ENCODE data around the gene N4BP2. TPM values are rescaled to one million over a fixed set of nuclear protein-coding genes. Genes with fewer than 3 reads are reported as not detected.
"Not testable (repeated sequence)": the region's sequence is repeated elsewhere in the genome, so short reads cannot be mapped to it uniquely, and the experiment has no call there.

N4BP2 gene
- total and polyA plus RNA-seq, 4 experiments from 2014 or later = 14.5 to 16.7 (median 14.9) TPM

GRCh38 chr4:40144716-40145115 is 88.1 kb downstream of the N4BP2 start:
- Histone ChIP-seq H3K9me3 (ENCODE audit: control insufficient read depth in 1 of 2, low read length in 2 of 2) (no peaks in the 10 kb centered on the region), H3K4me3 (ENCODE audit: low read length in 2 of 2) (no peak overlapping the region), H3K36me3 (ENCODE audit: insufficient read depth, low read length) (peaks cover 3% of the 10 kb centered on the region), H3K27ac (ENCODE audit: low read depth, low read length) (no peak overlapping the region), H3K27me3 (ENCODE audit: insufficient read depth, low read length) (no peaks in the 10 kb centered on the region), H3K4me1 (ENCODE audit: insufficient read depth, low read length) (no peaks in the 10 kb centered on the region)
- CTCF ChIA-PET (ENCODE audit: partially characterized antibody) = interaction anchor here (0.7 to 3.9 kb wide), 4 partner anchors 163 to 181 kb away, joined by 3 to 24 read pairs (median 6); no protein-coding TSS in a partner anchor
- DNase-seq = no peak
- Mint-ChIP-seq H3K4me1 (peaks cover 0 to 4% (median 1%) of the 10 kb centered on the region in 4 donors), H3K27me3 (no peaks in the 10 kb centered on the region), H3K9me3 (peaks cover 0 to under 1% (median 0%) of the 10 kb centered on the region in 8 donors), H3K36me3 (peaks cover 26 to 27% of the 10 kb centered on the region in 2 donors), H3K27ac (peak overlapping the region in 1 of 7 donors; percentile 17), H3K4me3 (no peak overlapping the region)
- intact Hi-C loops (cut with micrococcal nuclease) = no loop called here
- POLR2A ChIA-PET (ENCODE audit: partially characterized antibody) = no interaction called here

- H3K4me1 Mint-ChIP-seq = peaks cover 12 to 23% (median 15%) of the 10 kb centered on the region in 4 donors
- POLR2A ChIA-PET (ENCODE audit: partially characterized antibody); H3K9me3 ChIP-seq (ENCODE audit: control insufficient read depth in 1 of 2, low read length in 2 of 2); CTCF ChIA-PET (ENCODE audit: partially characterized antibody); H3K4me3 ChIP-seq (ENCODE audit: low read length in 2 of 2); H3K27ac ChIP-seq (ENCODE audit: low read depth, low read length); intact Hi-C loops (cut with micrococcal nuclease); H3K4me1 ChIP-seq (ENCODE audit: insufficient read depth, low read length); H3K27me3 Mint-ChIP-seq; H3K9me3 Mint-ChIP-seq; H3K36me3 ChIP-seq (ENCODE audit: insufficient read depth, low read length); H3K27me3 ChIP-seq (ENCODE audit: insufficient read depth, low read length); DNase-seq; H3K27ac Mint-ChIP-seq; H3K4me3 Mint-ChIP-seq: not testable (repeated sequence)
- peaks cover 27 to 28% of the 10 kb centered on the region in 2 donors for H3K36me3 Mint-ChIP-seq
Observed at GRCh38 chr4:40147490-40147889, 90.8 kb downstream of the N4BP2 start.

DNA sequence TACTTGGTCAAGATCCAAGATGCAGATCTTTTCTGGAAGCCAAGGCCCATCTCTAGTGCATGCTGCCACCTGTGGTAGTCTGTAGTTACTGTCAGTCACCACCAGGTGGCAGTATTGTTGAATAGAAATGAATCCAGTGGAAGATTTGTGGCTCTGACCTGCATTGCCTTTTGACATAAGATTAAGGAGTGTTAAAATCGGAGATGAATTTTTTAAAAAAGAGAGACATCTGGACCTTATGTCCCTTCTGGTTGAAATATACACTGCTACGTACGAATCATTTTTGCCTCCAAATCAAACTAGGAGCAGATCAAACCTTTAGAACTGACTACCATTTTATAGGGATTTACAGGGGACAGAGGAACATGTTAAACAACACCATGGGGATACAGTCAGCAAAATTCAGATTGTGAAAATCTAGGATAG is 93.3 kb downstream of the N4BP2 start:
- Histone ChIP-seq H3K27me3 (ENCODE audit: insufficient read depth, low read length) (no peaks in the 10 kb centered on the region), H3K4me3 (ENCODE audit: low read length in 2 of 2) (no peak overlapping the region), H3K4me1 (ENCODE audit: insufficient read depth, low read length) (peaks cover 22% of the 10 kb centered on the region), H3K27ac (ENCODE audit: low read depth, low read length) (no peak overlapping the region), H3K9me3 (ENCODE audit: control insufficient read depth in 1 of 2, low read length in 2 of 2) (no peaks in the 10 kb centered on the region), H3K36me3 (ENCODE audit: insufficient read depth, low read length) (no peaks in the 10 kb centered on the region)
- peaks cover 20 to 34% (median 25%) of the 10 kb centered on the region in 4 donors for H3K4me1 Mint-ChIP-seq
- H3K27ac Mint-ChIP-seq = peak overlapping the region; percentile 27 to 91 (median 77)
- CTCF ChIA-PET (ENCODE audit: partially characterized antibody) = interaction anchor here (0.6 to 7.7 kb wide), 30 partner anchors 9 to 401 kb away, joined by 3 to 153 read pairs (median 4); partner anchors contain the start of gene N4BP2
- intact Hi-C loops (cut with micrococcal nuclease) = loop anchor here (1.0 to 5.0 kb wide), 8 partner anchors 47 to 401 kb away; partner anchors contain the start of genes N4BP2 and RHOH
- H3K4me3 Mint-ChIP-seq = peak overlapping the region in 2 of 8 donors; percentile 44 to 65
- peaks cover 15 to 22% of the 10 kb centered on the region in 2 donors for H3K36me3 Mint-ChIP-seq
- H3K9me3 Mint-ChIP-seq = peaks cover 2 to 6% (median 4%) of the 10 kb centered on the region in 8 donors
- DNase-seq = peak; percentile 75 to 81 (median 77)
- H3K27me3 Mint-ChIP-seq = no peaks in the 10 kb centered on the region
- POLR2A ChIA-PET (ENCODE audit: partially characterized antibody) = interaction anchor here (0.8 to 4.2 kb wide), 6 partner anchors 46 to 175 kb away, joined by 3 to 45 read pairs (median 4); partner anchors contain the start of gene RHOH

- H3K9me3 Mint-ChIP-seq = peaks cover 2 to 6% (median 4%) of the 10 kb centered on the region in 8 donors
- DNase-seq = no peak
- no peaks in the 10 kb centered on the region for H3K27me3 Mint-ChIP-seq
- intact Hi-C loops (cut with micrococcal nuclease) = loop anchor here (1.0 to 5.0 kb wide), 8 partner anchors 46 to 400 kb away; partner anchors contain the start of genes N4BP2 and RHOH
- CTCF ChIA-PET (ENCODE audit: partially characterized antibody) = interaction anchor here (0.8 to 7.7 kb wide), 19 partner anchors 43 to 175 kb away, joined by 3 to 153 read pairs (median 7); partner anchors contain the start of gene N4BP2
- peaks cover 20 to 34% (median 25%) of the 10 kb centered on the region in 4 donors for H3K4me1 Mint-ChIP-seq
- peaks cover 22% of the 10 kb centered on the region for H3K4me1 ChIP-seq (ENCODE audit: insufficient read depth, low read length)
- no peaks in the 10 kb centered on the region for H3K36me3 ChIP-seq (ENCODE audit: insufficient read depth, low read length)
- H3K9me3 ChIP-seq (ENCODE audit: control insufficient read depth in 1 of 2, low read length in 2 of 2) = no peaks in the 10 kb centered on the region
- H3K27me3 ChIP-seq (ENCODE audit: insufficient read depth, low read length) = no peaks in the 10 kb centered on the region
- H3K27ac Mint-ChIP-seq = peak overlapping the region; percentile 27 to 77 (median 52)
- peaks cover 12 to 21% of the 10 kb centered on the region in 2 donors for H3K36me3 Mint-ChIP-seq
- H3K4me3 Mint-ChIP-seq = no peak overlapping the region
- POLR2A ChIA-PET (ENCODE audit: partially characterized antibody) = interaction anchor here (1.0 to 4.2 kb wide), 10 partner anchors 41 to 174 kb away, joined by 3 to 45 read pairs (median 10); partner anchors contain the start of gene RHOH
- H3K4me3 ChIP-seq (ENCODE audit: low read length in 2 of 2) = no peak overlapping the region
- H3K27ac ChIP-seq (ENCODE audit: low read depth, low read length) = no peak overlapping the region
Observed at GRCh38 chr4:40150932-40151331, 94.3 kb downstream of the N4BP2 start.

GRCh38 chr4:40152637-40153036 is 96.0 kb downstream of the N4BP2 start:
- ChIA-PET POLR2A (ENCODE audit: partially characterized antibody) (interaction anchor here (0.8 to 4.2 kb wide), 17 partner anchors 34 to 173 kb away, joined by 3 to 45 read pairs (median 5); partner anchors contain the start of gene RHOH), CTCF (ENCODE audit: partially characterized antibody) (interaction anchor here (0.7 to 7.7 kb wide), 18 partner anchors 19 to 173 kb away, joined by 3 to 153 read pairs (median 7); partner anchors contain the start of gene N4BP2)
- Histone ChIP-seq H3K27me3 (ENCODE audit: insufficient read depth, low read length) (no peaks in the 10 kb centered on the region), H3K4me3 (ENCODE audit: low read length in 2 of 2) (no peak overlapping the region), H3K27ac (ENCODE audit: low read depth, low read length) (peak overlapping the region; percentile 19), H3K9me3 (ENCODE audit: control insufficient read depth in 1 of 2, low read length in 2 of 2) (no peaks in the 10 kb centered on the region), H3K4me1 (ENCODE audit: insufficient read depth, low read length) (peaks cover 22% of the 10 kb centered on the region), H3K36me3 (ENCODE audit: insufficient read depth, low read length) (no peaks in the 10 kb centered on the region)
- H3K36me3 Mint-ChIP-seq = peaks cover 6 to 14% of the 10 kb centered on the region in 2 donors
- H3K4me3 Mint-ChIP-seq = peak overlapping the region in 6 of 8 donors; percentile 46 to 68 (median 63)
- peaks cover 2 to 6% (median 4%) of the 10 kb centered on the region in 8 donors for H3K9me3 Mint-ChIP-seq
- peaks cover 20 to 34% (median 25%) of the 10 kb centered on the region in 4 donors for H3K4me1 Mint-ChIP-seq
- H3K27ac Mint-ChIP-seq = peak overlapping the region; percentile 46 to 89 (median 80)
- DNase-seq = peak; percentile 23 to 51 (median 42)
- H3K27me3 Mint-ChIP-seq = no peaks in the 10 kb centered on the region
- intact Hi-C loops (cut with micrococcal nuclease) = loop anchor here (5.0 kb wide), 1 partner anchor 75 kb away; no protein-coding TSS in a partner anchor

- H3K4me3 ChIP-seq (ENCODE audit: low read length in 2 of 2) = no peak overlapping the region
Observed at GRCh38 chr4:40157436-40157835, 100.8 kb downstream of the N4BP2 start.

GRCh38 chr4:40160258-40160657 is 103.6 kb downstream of the N4BP2 start:
- Mint-ChIP-seq H3K27me3 (no peaks in the 10 kb centered on the region), H3K36me3 (peaks cover 10 to 26% of the 10 kb centered on the region in 2 donors), H3K4me3 (no peak overlapping the region), H3K4me1 (peaks cover 0 to 2% (median 0%) of the 10 kb centered on the region in 4 donors), H3K9me3 (no peaks in the 10 kb centered on the region), H3K27ac (no peak overlapping the region)
- H3K4me3 ChIP-seq (ENCODE audit: low read length in 2 of 2) = no peak overlapping the region
- intact Hi-C loops (cut with micrococcal nuclease) = no loop called here
- H3K36me3 ChIP-seq (ENCODE audit: insufficient read depth, low read length) = no peaks in the 10 kb centered on the region
- H3K4me1 ChIP-seq (ENCODE audit: insufficient read depth, low read length) = no peaks in the 10 kb centered on the region
- no peaks in the 10 kb centered on the region for H3K9me3 ChIP-seq (ENCODE audit: control insufficient read depth in 1 of 2, low read length in 2 of 2)
- DNase-seq = no peak
- CTCF ChIA-PET (ENCODE audit: partially characterized antibody) = interaction anchor here (0.8 to 6.3 kb wide), 2 partner anchors 28 to 157 kb away, joined by 3 to 29 read pairs; no protein-coding TSS in a partner anchor
- H3K27me3 ChIP-seq (ENCODE audit: insufficient read depth, low read length) = no peaks in the 10 kb centered on the region
- no peak overlapping the region for H3K27ac ChIP-seq (ENCODE audit: low read depth, low read length)
- POLR2A ChIA-PET (ENCODE audit: partially characterized antibody) = no interaction called here

More at GRCh38 chr4:40157436-40157835, 100.8 kb downstream of the N4BP2 start:
- peaks cover 9 to 12% (median 11%) of the 10 kb centered on the region in 4 donors for H3K4me1 Mint-ChIP-seq
- DNase-seq = no peak
- POLR2A ChIA-PET (ENCODE audit: partially characterized antibody) = no interaction called here
- H3K27ac Mint-ChIP-seq = no peak overlapping the region
- Histone ChIP-seq H3K27me3 (ENCODE audit: insufficient read depth, low read length) (no peaks in the 10 kb centered on the region), H3K27ac (ENCODE audit: low read depth, low read length) (no peak overlapping the region), H3K4me1 (ENCODE audit: insufficient read depth, low read length) (peaks cover 16% of the 10 kb centered on the region), H3K36me3 (ENCODE audit: insufficient read depth, low read length) (no peaks in the 10 kb centered on the region), H3K9me3 (ENCODE audit: control insufficient read depth in 1 of 2, low read length in 2 of 2) (no peaks in the 10 kb centered on the region)
- intact Hi-C loops (cut with micrococcal nuclease) = no loop called here
- H3K27me3 Mint-ChIP-seq = no peaks in the 10 kb centered on the region
- CTCF ChIA-PET (ENCODE audit: partially characterized antibody) = interaction anchor here (1.2 to 6.3 kb wide), 2 partner anchors 160 to 168 kb away, joined by 3 to 29 read pairs; no protein-coding TSS in a partner anchor
- H3K9me3 Mint-ChIP-seq = no peaks in the 10 kb centered on the region
- H3K4me3 Mint-ChIP-seq = no peak overlapping the region
- peaks cover 7 to 26% of the 10 kb centered on the region in 2 donors for H3K36me3 Mint-ChIP-seq

Measured in CD4-positive, alpha-beta memory T cell (primary cell).